Fibroblast of skin of abdomen (primary cell): ENCODE results near the gene FBLN1.
A peak's percentile ranks its signal among the peaks of the same experiment; 100 is the strongest.
"Not testable (repeated sequence)": the region's sequence is repeated elsewhere in the genome, so short reads cannot be mapped to it uniquely, and the experiment has no call there.

Experiments used
- DNase-seq: peaks from one replicate; pipeline ENCODE4 v3.0.0-alpha.2; 2013

Gene FBLN1

GRCh38 chr22:45548991-45549761 is 46.5 kb downstream of the FBLN1 start:
- peak; percentile 92 for DNase-seq

- DNase-seq, result no peak
These were observed 47.2 kb downstream of the FBLN1 start for GRCh38 chr22:45549762-45550378.

GRCh38 chr22:45550416-45550815 is 47.7 kb downstream of the FBLN1 start:
- no peak for DNase-seq

GRCh38 chr22:45550891-45551290 is 48.2 kb downstream of the FBLN1 start:
- no peak for DNase-seq

GRCh38 chr22:45551310-45552016 is 48.8 kb downstream of the FBLN1 start:
- DNase-seq, result peak; percentile 36

- no peak for DNase-seq
These were observed 49.3 kb downstream of the FBLN1 start for GRCh38 chr22:45552017-45552411.

GRCh38 chr22:45552580-45553350 is 50.1 kb downstream of the FBLN1 start:
- DNase-seq, result peak; percentile 85

GRCh38 chr22:45553351-45554039 is 50.8 kb downstream of the FBLN1 start:
- peak; percentile 89 for DNase-seq

- no peak for DNase-seq
These were observed 51.3 kb downstream of the FBLN1 start for GRCh38 chr22:45554040-45554406.

GRCh38 chr22:45554861-45555260 is 52.2 kb downstream of the FBLN1 start:
- DNase-seq, result no peak

- DNase-seq, result not testable (repeated sequence)
These were observed 55.2 kb downstream of the FBLN1 start for GRCh38 chr22:45557926-45558325.

- DNase-seq, result not testable (repeated sequence)
These were observed 57.4 kb downstream of the FBLN1 start for GRCh38 chr22:45560092-45560491.

- DNase-seq, result not testable (repeated sequence)
These were observed 58.1 kb downstream of the FBLN1 start for GRCh38 chr22:45560761-45561160.

- no peak for DNase-seq
These were observed 59.4 kb downstream of the FBLN1 start for GRCh38 chr22:45562102-45562501.

- no peak for DNase-seq
These were observed 60.1 kb downstream of the FBLN1 start for GRCh38 chr22:45562537-45563361.

GRCh38 chr22:45563362-45564040 is 60.8 kb downstream of the FBLN1 start:
- no peak for DNase-seq

GRCh38 chr22:45564349-45565030 is 61.8 kb downstream of the FBLN1 start:
- DNase-seq, result no peak

- no peak for DNase-seq
These were observed 62.5 kb downstream of the FBLN1 start for GRCh38 chr22:45565171-45565570.

GRCh38 chr22:45565973-45566372 is 63.3 kb downstream of the FBLN1 start:
- DNase-seq, result no peak

GRCh38 chr22:45568213-45568612 is 65.5 kb downstream of the FBLN1 start:
- DNase-seq, result no peak
